Retinal pigment epithelial cell (primary cell): Measurements from ENCODE around the gene GUCD1.

Source experiments
- DNase-seq: peaks from one replicate; pipeline ENCODE4 v3.0.0-alpha.2; 2010; ENCODE audit warnings: low read depth
- H3K4me3 ChIP-seq: 2 replicates; pipeline ENCODE4 v1.5.1; 2011; ENCODE audit warnings: mild to moderate bottlenecking, low read length, control low read depth, moderate library complexity
- CTCF ChIP-seq: conservative IDR thresholded peaks from 2 replicates; pipeline ENCODE4 v1.5.1; 2011; ENCODE audit warnings: low read depth, low read length, control low read depth, inconsistent platforms

The GUCD1 gene

GRCh38 chr22:24492391-24492790 lies 62.5 kb downstream of the GUCD1 start:
- TF ChIP-seq CTCF = no peak
- DNase-seq = no peak
- no peak overlapping the region for H3K4me3 ChIP-seq
